ENCODE measurements around the gene IRX4.

The IRX4 gene

GRCh38 chr5:1891391-1891790, 8.7 kb upstream of the IRX4 start:
- DNase-seq (ENCODE audit: low spot score), result no peak

GRCh38 chr5:1890296-1890695, 7.6 kb upstream of the IRX4 start:
- no peak for DNase-seq (ENCODE audit: low spot score)

GRCh38 chr5:1889321-1890065, 6.8 kb upstream of the IRX4 start:
- DNase-seq (ENCODE audit: low spot score), result no peak

- DNase-seq (ENCODE audit: low spot score), result no peak
Observed at GRCh38 chr5:1888541-1889251, 6.0 kb upstream of the IRX4 start.

GRCh38 chr5:1887588-1888360, 5.0 kb upstream of the IRX4 start:
- DNase-seq (ENCODE audit: low spot score), result no peak

GRCh38 chr5:1886846-1887587, 4.3 kb upstream of the IRX4 start:
- DNase-seq (ENCODE audit: low spot score), result no peak

GRCh38 chr5:1885868-1886845, 3.4 kb upstream of the IRX4 start:
- DNase-seq (ENCODE audit: low spot score), result no peak

- no peak for DNase-seq (ENCODE audit: low spot score)
Observed at GRCh38 chr5:1885404-1885755, 2.7 kb upstream of the IRX4 start.

- no peak for DNase-seq (ENCODE audit: low spot score)
Observed at GRCh38 chr5:1884678-1885403, 2.1 kb upstream of the IRX4 start.

GRCh38 chr5:1883925-1884677, 1.4 kb upstream of the IRX4 start:
- DNase-seq (ENCODE audit: low spot score), result no peak

- no peak for DNase-seq (ENCODE audit: low spot score)
Observed at GRCh38 chr5:1883120-1883924, 597 bp upstream of the IRX4 start.

- DNase-seq (ENCODE audit: low spot score), result no peak
Observed at GRCh38 chr5:1881731-1882336, 891 bp downstream of the IRX4 start.

- DNase-seq (ENCODE audit: low spot score), result no peak
Observed at GRCh38 chr5:1881098-1881572, 1.6 kb downstream of the IRX4 start.

- no peak for DNase-seq (ENCODE audit: low spot score)
Observed at GRCh38 chr5:1880377-1881025, 2.2 kb downstream of the IRX4 start.

- DNase-seq (ENCODE audit: low spot score), result no peak
Observed at GRCh38 chr5:1879292-1880263, 3.1 kb downstream of the IRX4 start.

- no peak for DNase-seq (ENCODE audit: low spot score)
Observed at GRCh38 chr5:1878050-1878849, 4.5 kb downstream of the IRX4 start.
